Measurements from ENCODE around the gene LEKR1.
A peak's percentile ranks its signal among the peaks of the same experiment; 100 is the strongest.

The LEKR1 gene

GRCh38 chr3:156826144-156826895 is at the start of gene LEKR1:
TSS of gene LEKR1 (plus strand) at chr3:156826353. CDS start at chr3:156829330, 2,977 bp downstream.
- H3K4me3 ChIP-seq (ENCODE audit: low read length): peak within 1 kb of the TSS; percentile 49
- peak; percentile 95 for DNase-seq (ENCODE audit: low read depth)
- TF ChIP-seq CTCF (conservative IDR thresholded peaks at IDR 0.05; ENCODE audit: low read depth, low read length): no peak

- no peak overlapping the region for H3K4me3 ChIP-seq (ENCODE audit: low read length)
- no peak for DNase-seq (ENCODE audit: low read depth)
Measured at GRCh38 chr3:156776871-156777270, 49.3 kb upstream of the LEKR1 start.

GRCh38 chr3:156781310-156782230 is 44.6 kb upstream of the LEKR1 start:
- no peak for DNase-seq (ENCODE audit: low read depth)
- H3K4me3 ChIP-seq (ENCODE audit: low read length): no peak overlapping the region
- no peak for TF ChIP-seq CTCF (conservative IDR thresholded peaks at IDR 0.05; ENCODE audit: low read depth, low read length)

More at GRCh38 chr3:156776871-156777270, 49.3 kb upstream of the LEKR1 start:
- no peak for TF ChIP-seq CTCF (conservative IDR thresholded peaks at IDR 0.05; ENCODE audit: low read depth, low read length)

GRCh38 chr3:156782319-156782718 is 43.8 kb upstream of the LEKR1 start:
- no peak for DNase-seq (ENCODE audit: low read depth)
- no peak for TF ChIP-seq CTCF (conservative IDR thresholded peaks at IDR 0.05; ENCODE audit: low read depth, low read length)
- no peak overlapping the region for H3K4me3 ChIP-seq (ENCODE audit: low read length)

GRCh38 chr3:156782921-156783320 is 43.2 kb upstream of the LEKR1 start:
- TF ChIP-seq CTCF (conservative IDR thresholded peaks at IDR 0.05; ENCODE audit: low read depth, low read length): no peak
- no peak overlapping the region for H3K4me3 ChIP-seq (ENCODE audit: low read length)
- DNase-seq (ENCODE audit: low read depth): no peak

GRCh38 chr3:156787001-156787400 is 39.2 kb upstream of the LEKR1 start:
- DNase-seq (ENCODE audit: low read depth): no peak
- no peak for TF ChIP-seq CTCF (conservative IDR thresholded peaks at IDR 0.05; ENCODE audit: low read depth, low read length)
- H3K4me3 ChIP-seq (ENCODE audit: low read length): no peak overlapping the region
